PFSK-1 (cell line): Measurements from ENCODE around the gene VENTX. TPM values are rescaled to one million over a fixed set of nuclear protein-coding genes. Genes with fewer than 3 reads are reported as not detected.

Experiments
- FOXP2 ChIP-seq: optimal IDR thresholded peaks from 2 replicates; pipeline ENCODE3; 2011; ENCODE audit warnings: borderline replicate concordance, control low read depth, inconsistent platforms; ENCODE audit not compliant: insufficient read depth; ENCODE audit errors: extremely low read length, extremely low read depth
- POLR2AphosphoS5 ChIP-seq: IDR thresholded peaks from 2 replicates; pipeline ENCODE4 v1.6.1; 2012; ENCODE audit warnings: low read depth, mild to moderate bottlenecking, control low read depth, low read length, moderate library complexity
- SIN3A ChIP-seq: IDR thresholded peaks from 2 replicates; pipeline ENCODE4 v1.6.1; 2012; ENCODE audit warnings: mild to moderate bottlenecking, low read length, moderate library complexity, borderline replicate concordance; ENCODE audit not compliant: insufficient read depth
- TAF1 ChIP-seq: IDR thresholded peaks from 2 replicates; pipeline ENCODE4 v1.6.1; 2012; ENCODE audit warnings: low read length, control low read depth, borderline replicate concordance; ENCODE audit not compliant: insufficient read depth
- polyA plus RNA-seq: library from polyadenylated mRNA; unstranded; fragments of >200 nt; gene quantifications from one replicate; pipeline ENCODE4 v1.2.1, GENCODE V29; 2012; ENCODE audit warnings: low read depth, missing spikeins; ENCODE audit not compliant: insufficient read length
- TF ChIP-seq, protein P1 (sequence below), 2 experiments: IDR thresholded peaks; 2 replicates each; pipeline versions ENCODE4 v1.6.1 to v1.8.0; 2011 to 2012; ENCODE audit warnings: low read depth in 2 of 2, low read length in 2 of 2, control low read depth in 1 of 2, inconsistent platforms in 1 of 2, mild to moderate bottlenecking in 1 of 2, moderate library complexity in 1 of 2; ENCODE audit not compliant: insufficient read depth in 1 of 2

VENTX gene, protein sequence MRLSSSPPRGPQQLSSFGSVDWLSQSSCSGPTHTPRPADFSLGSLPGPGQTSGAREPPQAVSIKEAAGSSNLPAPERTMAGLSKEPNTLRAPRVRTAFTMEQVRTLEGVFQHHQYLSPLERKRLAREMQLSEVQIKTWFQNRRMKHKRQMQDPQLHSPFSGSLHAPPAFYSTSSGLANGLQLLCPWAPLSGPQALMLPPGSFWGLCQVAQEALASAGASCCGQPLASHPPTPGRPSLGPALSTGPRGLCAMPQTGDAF
- not detected for polyA plus RNA-seq

DNA sequence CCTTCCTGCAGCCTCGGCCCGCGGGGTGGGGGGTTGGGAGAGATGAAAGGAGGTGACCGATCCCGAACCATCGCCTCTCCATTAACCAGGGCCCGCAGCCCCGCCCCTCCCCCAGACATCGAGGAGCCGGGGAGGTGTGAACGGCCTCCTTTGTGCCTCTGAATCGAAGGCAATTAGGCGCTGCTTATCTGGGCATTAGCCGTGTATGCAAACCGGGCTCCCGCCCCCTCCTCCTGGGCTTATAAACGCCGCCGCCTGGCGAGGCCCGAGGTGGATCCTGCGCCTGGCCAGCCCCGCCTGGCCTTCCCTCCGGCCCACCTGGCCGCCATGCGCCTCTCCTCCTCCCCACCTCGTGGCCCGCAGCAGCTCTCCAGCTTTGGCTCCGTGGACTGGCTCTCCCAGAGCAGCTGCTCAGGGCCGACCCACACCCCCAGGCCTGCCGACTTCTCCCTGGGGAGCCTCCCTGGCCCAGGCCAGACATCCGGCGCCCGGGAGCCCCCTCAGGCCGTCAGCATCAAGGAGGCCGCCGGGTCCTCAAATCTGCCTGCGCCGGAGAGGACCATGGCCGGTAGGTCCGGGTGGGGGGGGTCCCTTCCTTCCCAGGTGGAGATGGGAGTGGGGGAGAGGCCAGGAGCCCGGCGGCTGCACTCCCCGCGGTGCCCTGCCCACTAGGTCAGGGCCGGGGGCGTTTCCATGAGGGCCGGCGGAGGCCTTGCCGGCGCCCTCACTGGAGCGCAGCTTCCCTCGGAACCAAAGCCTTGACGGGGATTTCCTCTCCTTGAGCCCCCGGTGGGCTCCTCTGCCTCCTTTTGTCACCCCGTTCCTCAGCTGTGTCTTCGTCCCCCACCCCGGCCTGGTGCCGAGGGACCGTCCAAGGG is at the start of gene VENTX:
Gene VENTX (plus strand): TSS at position 268 of the 878 bp plus-strand sequence. CDS start 60 bp downstream, at position 328.
- TF ChIP-seq SIN3A (no peak), POLR2AphosphoS5 (no peak), FOXP2 (no peak), TAF1 (no peak)
- TF ChIP-seq, protein P1, sequence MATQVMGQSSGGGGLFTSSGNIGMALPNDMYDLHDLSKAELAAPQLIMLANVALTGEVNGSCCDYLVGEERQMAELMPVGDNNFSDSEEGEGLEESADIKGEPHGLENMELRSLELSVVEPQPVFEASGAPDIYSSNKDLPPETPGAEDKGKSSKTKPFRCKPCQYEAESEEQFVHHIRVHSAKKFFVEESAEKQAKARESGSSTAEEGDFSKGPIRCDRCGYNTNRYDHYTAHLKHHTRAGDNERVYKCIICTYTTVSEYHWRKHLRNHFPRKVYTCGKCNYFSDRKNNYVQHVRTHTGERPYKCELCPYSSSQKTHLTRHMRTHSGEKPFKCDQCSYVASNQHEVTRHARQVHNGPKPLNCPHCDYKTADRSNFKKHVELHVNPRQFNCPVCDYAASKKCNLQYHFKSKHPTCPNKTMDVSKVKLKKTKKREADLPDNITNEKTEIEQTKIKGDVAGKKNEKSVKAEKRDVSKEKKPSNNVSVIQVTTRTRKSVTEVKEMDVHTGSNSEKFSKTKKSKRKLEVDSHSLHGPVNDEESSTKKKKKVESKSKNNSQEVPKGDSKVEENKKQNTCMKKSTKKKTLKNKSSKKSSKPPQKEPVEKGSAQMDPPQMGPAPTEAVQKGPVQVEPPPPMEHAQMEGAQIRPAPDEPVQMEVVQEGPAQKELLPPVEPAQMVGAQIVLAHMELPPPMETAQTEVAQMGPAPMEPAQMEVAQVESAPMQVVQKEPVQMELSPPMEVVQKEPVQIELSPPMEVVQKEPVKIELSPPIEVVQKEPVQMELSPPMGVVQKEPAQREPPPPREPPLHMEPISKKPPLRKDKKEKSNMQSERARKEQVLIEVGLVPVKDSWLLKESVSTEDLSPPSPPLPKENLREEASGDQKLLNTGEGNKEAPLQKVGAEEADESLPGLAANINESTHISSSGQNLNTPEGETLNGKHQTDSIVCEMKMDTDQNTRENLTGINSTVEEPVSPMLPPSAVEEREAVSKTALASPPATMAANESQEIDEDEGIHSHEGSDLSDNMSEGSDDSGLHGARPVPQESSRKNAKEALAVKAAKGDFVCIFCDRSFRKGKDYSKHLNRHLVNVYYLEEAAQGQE (IDR thresholded peaks at IDR 0.05; ENCODE audit: insufficient read depth in 1 of 2, low read depth in 2 of 2, low read length in 2 of 2): no peak

DNA sequence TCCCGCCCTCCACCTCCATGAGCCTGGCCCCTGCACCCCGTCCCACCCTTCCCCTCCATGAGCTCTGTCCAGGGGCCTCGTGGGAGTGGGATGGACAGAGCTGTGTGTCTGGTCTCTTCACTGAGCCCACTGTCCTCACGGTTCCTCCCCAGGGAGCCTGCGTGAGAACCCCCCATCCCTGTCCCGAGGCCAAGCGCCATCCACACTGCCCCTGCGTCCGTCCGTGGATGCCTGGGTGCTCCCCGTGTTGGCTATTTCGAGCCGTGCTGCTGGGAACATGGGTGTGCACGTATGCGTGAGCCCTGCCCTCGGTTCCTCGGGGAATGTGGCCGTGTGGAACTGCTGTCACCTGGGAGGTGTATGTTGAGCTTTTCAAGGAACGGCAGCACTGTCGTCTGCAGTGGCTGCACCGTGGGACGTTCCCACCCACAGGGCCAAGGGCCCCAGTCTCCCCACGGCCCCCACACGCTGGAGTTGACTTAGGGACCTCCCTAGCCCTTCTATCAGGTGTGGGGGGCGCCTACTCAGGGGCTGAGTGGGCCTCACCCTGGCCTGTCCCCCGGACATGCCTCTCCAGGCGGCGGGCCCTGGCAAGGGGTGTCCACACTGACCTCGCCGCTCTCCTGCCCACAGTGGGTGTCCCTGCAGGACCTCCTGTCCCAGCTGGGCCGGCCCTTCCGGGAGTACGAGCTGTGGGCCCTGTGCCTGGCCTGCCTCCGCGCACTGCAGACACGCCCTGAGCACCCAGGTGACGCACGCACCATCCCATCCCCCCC is 49.6 kb upstream of the VENTX start:
- TF ChIP-seq FOXP2 (no peak), POLR2AphosphoS5 (no peak), SIN3A (no peak), TAF1 (no peak)
- TF ChIP-seq, protein P1 (IDR thresholded peaks at IDR 0.05; ENCODE audit: insufficient read depth in 1 of 2, low read depth in 2 of 2, low read length in 2 of 2): no peak

DNA sequence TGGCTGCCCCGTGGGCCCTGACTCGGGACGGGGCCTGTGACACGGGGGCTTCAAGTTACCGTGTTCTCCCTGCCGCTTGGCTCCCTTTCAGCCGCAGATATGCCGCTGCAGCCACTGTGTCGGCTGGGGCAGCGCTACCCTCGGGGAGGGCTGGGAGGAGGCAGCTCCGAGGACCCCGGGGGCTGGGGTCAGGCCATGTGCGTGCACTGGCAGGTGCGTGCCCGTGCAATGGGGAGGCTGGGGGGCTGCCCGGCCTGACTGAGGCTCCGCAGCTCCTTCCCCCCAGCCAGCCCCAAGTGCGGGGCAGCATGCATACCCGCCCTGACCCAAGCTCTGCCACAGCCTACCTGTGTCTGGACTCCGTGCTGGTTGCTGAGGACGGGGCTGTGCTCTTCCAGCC is 48.4 kb upstream of the VENTX start:
- no peak for TF ChIP-seq POLR2AphosphoS5
- no peak for TF ChIP-seq TAF1

DNA sequence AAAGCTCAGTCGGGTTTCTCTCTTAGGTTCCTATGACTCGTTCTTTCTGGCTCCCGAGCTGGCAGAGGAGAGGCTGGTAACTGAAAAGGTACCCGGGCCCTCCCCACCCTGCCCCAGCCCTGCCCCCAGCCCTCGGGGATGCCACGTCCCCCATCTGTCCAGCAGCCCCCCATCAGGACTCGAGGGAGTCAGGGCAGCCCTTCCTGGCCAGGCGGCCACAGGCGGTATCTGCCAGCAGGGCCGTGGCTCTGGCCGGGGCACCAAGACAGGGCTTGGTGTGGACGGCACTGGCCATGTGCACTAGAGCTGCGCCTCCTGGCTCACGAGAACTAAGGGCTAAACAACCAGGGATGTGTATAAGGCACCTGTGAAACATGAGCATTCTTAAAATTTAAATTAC is 47.9 kb upstream of the VENTX start:
- TF ChIP-seq TAF1 (no peak), POLR2AphosphoS5 (no peak), SIN3A (no peak), FOXP2 (no peak)
- TF ChIP-seq, protein P1 (IDR thresholded peaks at IDR 0.05; ENCODE audit: insufficient read depth in 1 of 2, low read depth in 2 of 2, low read length in 2 of 2): no peak

DNA sequence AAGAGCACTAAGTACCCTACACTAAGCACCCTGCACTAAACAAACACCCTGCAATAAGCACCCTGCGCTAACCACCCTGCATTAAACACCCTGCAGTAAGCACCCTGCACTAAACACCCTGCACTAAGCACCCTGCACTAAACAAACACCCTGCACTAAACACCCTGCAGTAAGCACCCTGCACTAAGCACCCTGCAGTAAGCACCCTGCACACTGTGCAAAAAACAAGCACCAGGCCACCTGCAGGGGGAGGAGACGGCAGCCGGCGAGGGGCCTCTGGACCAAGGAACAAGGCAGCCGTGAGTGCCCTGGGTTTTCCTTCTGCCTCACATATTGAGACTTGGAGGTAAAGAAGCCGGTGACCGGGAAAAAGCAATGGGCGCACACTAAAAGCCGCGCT is 47.4 kb upstream of the VENTX start:
- TF ChIP-seq TAF1: no peak
- TF ChIP-seq POLR2AphosphoS5: no peak
- TF ChIP-seq SIN3A: no peak
- TF ChIP-seq, protein P1 (IDR thresholded peaks at IDR 0.05; ENCODE audit: insufficient read depth in 1 of 2, low read depth in 2 of 2, low read length in 2 of 2): no peak
- no peak for TF ChIP-seq FOXP2
